Measurements from ENCODE around the gene OR2H1. TPM values are rescaled to one million over a fixed set of nuclear protein-coding genes. Genes with fewer than 3 reads are reported as not detected.

Gene OR2H1
- total RNA-seq, 1 experiment from 2014 or later: not detected

DNA sequence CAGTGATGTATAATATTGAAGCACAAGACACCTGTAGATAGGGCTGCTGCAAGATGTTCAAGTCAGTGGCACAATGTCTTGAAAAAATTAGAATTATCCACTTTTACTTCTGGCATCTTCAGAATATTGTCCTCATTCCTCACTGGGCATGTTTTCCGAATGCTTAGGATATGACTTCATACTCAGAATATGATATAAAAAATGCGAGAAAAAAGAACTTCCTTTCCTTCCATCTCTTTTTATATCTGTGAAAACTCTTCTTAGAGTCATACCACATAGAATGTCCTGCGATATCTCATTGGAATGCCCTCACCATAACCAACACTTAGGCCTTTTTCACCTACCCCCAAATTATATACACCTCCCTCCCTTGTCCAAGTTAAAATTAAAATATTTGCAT lies 26.2 kb downstream of the OR2H1 start:
- no peak for DNase-seq (ENCODE audit: low read depth)

DNA sequence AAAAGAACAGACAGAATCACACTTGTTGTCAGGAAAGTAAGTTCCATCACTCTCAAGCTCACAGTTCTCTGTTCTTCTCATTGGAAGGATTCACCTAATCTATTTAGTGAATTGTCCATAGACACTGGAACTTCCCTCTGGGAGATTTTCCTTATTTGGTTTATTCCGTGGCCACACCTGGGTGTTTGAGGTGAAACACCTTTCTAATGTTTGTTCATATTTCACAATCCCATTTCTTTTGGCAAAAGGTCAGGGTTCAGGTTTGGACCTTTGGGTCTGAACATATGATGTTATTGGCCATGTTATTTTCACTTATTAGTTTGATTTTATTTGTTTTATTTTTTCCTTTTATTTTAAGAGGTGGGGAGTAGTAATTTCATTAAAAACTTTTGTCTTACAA lies 26.8 kb downstream of the OR2H1 start:
- no peak for DNase-seq (ENCODE audit: low read depth)

DNA sequence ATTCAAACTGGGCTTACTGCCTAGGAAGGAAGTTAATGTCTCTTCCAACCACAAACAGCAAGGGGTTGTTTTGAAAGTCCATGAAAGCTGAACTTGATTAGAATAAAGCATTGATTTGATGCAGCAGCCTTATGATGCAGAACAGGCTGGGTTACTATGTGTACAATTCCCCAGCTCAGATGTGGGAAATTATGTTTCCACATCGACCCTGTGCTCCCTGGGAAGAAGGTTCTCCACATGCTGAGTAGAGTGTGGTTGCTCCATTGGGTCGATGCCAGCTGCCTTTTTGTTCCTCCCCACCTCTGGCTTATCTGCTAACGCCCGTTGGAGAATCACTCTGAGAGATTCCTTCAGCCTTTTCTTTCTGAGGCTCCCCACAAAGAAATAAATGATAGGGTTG lies 29.6 kb downstream of the OR2H1 start:
- no peak for DNase-seq (ENCODE audit: low read depth)

DNA sequence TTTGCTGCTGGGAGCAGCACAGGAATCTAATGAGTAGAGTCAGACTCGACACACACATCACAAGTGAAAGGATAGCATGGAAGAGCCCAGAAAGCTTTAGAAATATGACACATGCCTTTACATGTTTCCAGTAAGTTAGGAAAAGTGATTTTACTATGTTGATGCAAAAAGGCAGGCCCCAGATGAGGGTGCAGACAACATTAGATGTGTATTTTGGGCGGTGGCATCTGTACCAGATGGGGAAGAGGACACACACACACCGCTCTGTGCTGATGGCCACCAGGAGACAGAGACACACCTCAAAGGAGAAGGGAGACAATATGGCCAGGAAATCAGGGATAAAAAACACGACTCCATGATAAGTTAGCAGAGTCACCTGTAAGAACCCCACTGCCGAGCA lies 30.2 kb downstream of the OR2H1 start:
- no peak for DNase-seq (ENCODE audit: low read depth)

DNA sequence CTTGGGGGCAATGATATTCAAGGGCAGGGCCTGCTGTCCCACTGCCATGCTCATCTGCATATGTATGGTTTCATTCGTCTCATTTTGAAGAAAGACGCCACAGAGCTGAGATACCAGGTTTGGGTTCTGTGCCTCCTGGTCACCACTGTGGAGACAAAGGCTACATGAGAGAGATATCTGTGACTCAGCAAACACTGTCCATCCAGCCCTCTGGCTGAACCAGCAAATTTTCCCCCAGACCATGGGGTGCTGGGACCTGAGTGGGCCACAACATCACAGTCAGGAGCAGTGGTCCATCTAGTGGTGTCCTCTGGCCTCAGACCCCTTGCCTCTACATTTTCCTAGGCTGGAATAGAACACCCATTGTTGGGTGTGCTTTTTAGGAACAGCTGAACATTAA lies 30.7 kb downstream of the OR2H1 start, which contains the start of gene MAS1L:
Gene MAS1L, minus strand, starts transcription at position 297 of the 400 bp plus-strand sequence. Its CDS starts 54 bp downstream, at position 243.
- no peak for DNase-seq (ENCODE audit: low read depth)

DNA sequence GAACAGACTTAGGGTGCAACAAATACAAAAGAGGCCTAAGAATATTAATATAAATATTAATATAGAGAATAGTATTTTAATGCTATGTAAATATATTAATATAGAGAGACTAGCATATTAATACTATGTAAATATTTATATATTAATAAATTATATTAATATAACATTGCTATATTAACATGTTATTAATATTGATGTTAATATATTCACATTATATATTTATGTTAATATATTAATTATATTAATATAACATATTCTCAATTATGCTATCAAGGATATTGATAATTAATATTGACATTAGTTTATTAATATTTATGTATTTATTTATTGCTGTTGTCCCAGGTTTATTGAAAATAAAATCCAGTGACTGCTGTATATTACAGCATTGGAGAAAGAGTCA lies 31.9 kb downstream of the OR2H1 start:
- DNase-seq (ENCODE audit: low read depth): no peak

DNA sequence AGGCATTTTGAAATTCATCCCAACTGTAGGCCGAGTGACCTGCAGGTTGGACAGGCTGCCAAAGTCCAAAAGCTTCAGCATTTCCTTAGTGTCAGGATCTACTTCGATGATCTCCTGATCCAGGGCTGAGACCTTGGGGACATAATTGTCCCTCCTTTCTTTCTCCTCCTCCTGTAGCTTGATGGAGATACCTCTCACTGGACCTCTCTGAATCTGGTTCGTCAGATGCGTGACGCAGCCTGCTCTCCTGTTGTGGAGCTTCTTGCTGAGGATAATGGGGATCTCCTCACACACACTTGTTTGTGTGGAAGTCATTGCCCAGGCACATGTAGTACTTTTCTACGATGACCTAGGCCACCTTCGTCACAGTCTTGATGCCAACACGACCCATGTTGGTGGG lies 32.3 kb downstream of the OR2H1 start:
- DNase-seq (ENCODE audit: low read depth): no peak

DNA sequence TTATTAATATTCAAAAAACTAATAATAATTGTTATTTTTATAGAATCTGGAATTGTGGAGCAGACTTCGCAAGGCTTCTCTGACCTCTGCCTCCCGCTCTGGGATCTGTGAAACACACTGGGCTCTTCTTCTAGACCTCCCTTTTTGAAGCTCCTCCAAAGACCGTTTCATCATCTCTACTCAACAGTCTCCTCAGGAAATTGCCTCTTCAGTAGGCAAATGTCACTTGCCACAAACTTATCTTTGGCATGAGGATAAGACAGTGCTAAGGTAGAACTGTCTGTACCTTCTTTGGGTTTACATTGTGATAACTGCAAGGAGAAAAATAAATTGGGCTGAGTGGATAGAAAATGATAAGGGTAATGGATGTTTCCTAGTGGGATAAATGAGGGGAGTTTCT lies 33.1 kb downstream of the OR2H1 start:
- DNase-seq (ENCODE audit: low read depth): no peak

DNA sequence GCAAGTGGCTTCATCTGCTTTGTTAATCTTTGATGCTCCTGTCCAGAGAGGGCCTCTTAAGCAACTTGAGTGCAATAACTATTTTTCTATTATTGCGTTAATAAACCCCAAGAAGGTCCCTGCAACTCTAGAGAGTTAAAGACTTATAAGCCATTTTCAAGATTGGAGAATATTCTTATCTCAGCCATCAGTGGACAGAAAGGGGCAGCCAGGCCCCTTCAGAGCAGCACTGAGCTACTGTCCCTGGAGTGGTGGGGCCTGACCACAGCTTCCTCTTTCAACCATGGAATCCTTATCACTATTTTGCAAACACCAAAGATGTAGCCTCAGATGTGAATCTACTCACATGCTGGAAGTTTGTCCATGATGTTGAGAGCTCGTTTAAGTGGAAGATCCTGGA lies 33.6 kb downstream of the OR2H1 start:
- no peak for DNase-seq (ENCODE audit: low read depth)

DNA sequence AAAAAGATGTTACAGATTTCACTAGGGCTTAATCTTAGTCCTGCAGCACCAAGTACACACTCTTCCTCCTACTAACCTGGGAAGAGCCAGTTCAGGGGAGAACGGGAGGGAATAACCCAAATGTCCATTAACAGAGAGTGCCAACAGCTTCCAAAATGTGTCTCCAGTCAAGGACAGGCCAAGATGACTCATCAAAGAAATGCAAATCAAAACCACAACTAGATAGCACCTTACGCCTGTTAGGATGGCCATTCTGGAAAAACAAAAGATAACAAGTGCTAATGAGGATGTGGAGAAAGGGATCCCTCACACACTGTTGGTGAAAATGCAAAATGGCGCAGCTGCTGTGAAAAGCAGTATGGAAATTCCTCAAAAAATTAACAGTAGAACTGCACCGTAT lies 34.6 kb downstream of the OR2H1 start:
- DNase-seq (ENCODE audit: low read depth): no peak

DNA sequence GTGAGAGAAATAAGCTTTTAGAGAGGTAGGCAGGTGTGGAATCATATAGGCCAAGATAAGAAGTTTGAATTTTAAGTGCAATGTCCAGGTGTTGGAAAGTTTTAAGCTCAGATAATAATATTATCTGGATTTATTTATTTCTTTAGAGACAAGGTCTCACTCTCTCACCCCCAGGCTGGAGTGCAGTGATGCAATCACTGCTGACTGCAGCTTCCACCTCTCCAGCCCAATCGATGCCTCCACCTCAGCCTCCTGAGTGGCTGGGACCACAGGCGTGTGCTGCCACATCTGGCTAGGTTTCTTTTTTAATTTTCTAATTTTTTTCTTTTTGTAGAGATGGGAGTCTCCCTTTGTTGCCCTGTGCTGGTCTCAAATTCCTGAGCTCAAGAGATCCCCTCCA lies 36.3 kb downstream of the OR2H1 start:
- DNase-seq (ENCODE audit: low read depth): no peak

DNA sequence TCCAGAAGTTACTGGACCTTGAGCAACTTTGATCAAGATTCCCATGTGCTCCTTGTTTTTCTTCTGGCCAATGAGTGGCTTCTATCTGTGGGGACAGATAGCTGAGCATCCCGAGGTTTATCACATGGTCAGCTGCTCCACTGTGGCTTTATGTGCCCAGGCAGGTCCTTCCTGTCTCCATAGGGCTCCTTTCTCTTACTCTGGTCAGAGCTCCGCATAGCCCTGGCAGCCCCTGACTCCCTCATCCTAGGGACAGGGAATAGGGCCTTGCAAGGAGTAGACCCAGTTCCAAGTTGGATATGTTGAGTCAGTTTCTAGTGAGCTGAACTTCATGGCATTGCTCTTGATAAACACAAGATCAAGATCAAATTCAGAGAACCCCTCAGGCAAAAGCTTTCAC lies 37.2 kb downstream of the OR2H1 start:
- no peak for DNase-seq (ENCODE audit: low read depth)

DNA sequence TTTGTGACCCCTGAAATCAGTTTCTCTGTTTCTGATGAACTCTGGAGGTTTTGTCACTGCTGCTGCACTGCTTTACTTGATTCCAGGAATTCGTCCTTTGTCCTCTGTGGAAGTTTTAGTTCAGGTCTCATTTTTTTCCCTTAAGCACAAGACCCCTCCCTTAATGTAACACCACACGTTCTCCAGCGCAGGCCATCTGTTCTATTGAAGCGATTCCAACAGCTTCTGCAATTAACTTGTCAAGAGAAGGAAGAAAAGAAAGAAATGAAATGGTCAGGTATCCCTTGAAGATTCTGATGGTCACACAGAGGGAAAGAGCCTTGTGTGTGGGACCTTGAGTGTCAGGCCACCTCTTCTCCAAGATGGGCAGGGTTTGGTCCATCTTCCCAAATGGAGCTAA lies 38.6 kb downstream of the OR2H1 start:
- DNase-seq (ENCODE audit: low read depth): no peak

DNA sequence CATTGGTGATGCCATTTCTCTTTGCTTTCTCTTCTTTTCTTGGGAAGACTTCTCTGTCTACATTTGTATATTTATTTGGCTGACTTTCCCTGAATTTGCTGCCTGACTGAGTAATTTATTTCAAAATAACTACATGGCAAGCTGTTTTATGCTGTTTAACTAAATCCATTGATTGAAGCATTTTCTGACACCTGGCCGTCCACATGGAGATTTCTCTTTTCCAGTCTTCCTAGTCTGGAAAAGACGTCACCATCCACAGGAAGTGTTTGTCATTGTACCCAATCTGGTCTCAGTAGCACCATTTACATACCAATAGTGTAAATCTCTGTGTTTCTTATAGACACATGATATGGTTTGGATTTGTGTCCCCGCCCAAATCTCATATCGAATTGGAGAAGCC lies 40.0 kb downstream of the OR2H1 start:
- no peak for DNase-seq (ENCODE audit: low read depth)

DNA sequence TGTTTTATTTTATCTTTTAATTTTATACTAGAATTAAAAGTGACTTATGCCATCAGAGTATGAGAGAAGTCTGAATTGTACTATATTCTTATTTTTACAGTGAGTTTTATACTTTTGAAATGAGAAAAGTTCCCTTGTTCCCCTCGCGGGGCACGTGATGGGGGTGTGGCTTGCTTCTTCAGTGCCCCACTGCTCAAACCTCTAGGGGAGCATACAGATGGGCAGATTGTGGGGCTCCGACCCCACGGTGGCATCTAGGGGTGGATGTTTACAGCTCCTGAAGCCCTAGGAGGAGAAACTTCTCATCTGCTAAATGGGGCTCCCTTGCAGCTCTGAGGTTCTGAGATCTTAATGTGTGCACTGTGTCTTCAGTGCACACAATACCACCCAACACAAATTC lies 42.7 kb downstream of the OR2H1 start:
- DNase-seq (ENCODE audit: low read depth): no peak

DNA sequence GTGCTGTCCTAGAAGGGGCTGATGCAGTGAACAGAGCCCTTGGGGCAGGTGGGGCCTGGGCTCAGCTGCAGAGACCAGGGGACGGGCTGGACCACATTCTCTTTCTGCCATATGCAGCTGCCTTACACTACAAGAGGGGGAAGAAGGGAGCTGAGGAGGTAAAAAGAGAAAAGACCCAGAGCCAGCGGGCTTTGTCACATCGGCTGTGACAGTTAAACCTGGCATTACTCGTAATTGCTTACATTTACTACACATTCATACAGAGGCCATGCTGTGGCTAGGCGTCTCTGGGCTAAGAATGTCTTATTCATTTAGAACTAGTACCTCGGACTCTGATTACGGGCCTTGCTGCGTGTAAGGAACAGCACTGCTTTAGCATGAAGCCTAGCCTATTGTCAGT lies 43.6 kb downstream of the OR2H1 start:
- DNase-seq (ENCODE audit: low read depth): no peak

DNA sequence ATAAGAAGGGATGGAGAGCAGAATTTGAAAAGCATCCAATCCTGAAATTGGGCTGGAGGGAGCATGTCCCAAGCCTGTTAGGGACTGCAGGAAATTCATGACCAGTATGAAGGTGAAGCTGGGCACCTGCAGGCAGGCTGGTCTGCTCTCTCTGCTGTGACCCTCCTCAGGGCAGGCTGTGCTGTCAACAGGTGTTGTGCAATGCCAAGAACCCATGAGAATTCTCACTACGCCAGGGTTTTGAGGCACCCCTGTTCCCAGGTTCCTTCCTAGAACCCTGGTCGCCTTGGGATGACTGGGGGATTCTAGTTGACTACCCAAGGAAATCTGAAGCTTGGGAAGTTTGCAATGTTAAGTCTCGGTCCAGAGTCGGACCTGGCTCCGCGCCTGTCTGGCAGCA lies 44.2 kb downstream of the OR2H1 start:
- DNase-seq (ENCODE audit: low read depth): no peak

DNA sequence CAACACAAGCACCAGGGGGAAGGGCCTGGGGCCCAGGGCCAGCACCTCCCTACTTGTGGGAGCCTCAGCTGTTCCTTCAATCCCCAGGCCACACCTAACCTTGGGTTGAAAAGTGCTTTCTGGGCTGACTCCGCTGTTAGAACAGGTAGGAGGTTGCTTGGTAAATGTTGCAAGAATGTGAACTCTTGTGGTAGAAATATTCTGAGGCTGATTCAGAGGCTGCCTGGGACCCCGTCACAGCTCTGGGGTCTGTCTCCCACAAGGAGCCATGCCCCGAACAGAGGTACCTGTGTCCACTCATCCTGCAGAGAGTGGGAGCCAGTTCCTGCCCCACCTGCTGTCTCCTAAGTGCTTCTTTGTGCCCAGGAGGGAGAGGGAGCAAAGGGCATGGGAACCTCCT lies 45.2 kb downstream of the OR2H1 start:
- DNase-seq (ENCODE audit: low read depth): no peak

DNA sequence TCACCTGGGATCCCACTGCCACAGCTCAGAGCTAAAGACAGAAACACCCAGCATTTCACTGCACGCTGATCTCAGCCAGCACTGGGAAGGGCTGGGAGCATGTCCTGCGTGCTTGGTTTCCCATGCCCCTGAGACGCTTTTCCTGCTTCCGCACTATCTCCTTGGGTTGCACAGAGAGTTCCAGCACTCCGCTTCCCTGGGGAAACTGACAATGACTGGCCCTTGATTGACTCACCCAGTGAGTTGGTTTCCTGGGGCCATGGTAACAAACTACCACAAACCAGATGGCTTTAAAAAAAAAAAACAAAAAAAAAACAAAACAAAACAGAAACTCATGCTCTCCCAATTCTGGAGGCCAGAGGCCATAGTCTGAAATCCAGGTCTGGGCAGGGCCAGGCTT lies 45.6 kb downstream of the OR2H1 start:
- peak; percentile 87 for DNase-seq (ENCODE audit: low read depth)

DNA sequence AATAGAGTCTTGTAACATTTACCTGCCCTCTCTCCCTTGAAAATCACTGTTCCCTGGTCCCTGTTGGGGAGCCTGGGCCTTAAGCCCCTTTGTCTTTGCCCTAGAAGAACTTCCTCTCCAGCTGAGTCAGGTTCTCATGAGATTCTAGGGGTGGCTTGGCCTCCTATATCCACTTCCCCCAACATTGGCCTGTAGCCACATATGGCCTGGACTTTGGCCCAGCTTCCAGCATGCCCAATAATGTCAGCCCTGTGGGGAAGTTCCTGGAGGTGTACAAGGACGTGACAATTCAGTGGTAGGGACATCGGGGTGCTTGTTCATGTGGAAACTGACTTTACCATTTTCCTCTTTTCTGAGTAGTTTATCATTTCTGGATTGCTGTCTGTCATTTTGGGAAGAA lies 48.0 kb downstream of the OR2H1 start:
- no peak for DNase-seq (ENCODE audit: low read depth)

DNA sequence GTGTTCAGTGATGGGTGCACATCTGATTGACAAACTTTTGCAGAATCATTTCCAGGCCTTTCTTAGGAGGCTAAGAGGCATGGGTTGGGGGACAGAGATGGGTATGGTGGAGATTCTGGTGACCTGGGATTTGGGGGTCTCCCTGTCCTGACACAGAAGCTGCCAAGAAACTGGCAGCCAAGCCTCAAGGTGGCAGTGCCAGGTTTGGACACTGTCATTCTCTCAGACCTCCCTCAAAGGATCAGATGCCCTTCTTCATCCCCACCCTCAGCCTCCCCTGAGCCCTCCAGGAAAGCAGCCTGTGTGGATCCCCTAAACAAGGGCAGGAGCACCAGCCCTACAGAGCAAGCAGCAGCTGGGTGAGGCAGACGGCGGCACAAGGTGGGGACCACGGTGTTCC lies 48.9 kb downstream of the OR2H1 start:
- DNase-seq (ENCODE audit: low read depth): no peak

DNA sequence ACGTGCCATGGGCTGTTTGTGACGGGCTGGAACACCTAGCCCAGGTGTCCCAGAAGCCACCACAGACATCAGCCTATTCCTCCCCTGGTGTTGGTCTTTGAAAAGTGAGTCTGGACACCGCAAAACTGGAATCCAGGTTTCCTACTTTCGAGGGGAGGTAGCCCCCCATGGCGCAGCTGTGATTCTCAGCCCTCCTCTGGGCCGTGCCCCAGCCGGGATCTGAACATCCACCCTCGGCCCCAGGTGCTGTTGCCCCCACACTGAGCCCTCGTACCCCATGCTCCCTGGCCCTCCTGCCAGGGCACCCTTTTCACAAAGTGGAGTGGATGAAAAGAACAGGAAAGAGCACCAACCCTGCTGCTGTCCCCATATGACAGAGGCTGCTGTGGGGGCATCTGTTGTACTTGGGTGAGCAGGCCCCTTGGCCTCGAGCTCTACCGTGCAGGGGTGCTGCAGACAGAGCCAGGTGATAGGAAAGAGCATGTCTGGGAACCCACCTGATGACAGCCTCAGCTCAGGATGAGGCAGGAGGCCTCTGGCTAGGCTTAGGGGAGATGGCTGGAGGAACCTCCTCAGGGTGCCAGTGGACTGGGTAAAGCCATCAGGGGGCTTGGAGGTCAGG lies 49.6 kb downstream of the OR2H1 start:
- no peak for DNase-seq (ENCODE audit: low read depth)

DNA sequence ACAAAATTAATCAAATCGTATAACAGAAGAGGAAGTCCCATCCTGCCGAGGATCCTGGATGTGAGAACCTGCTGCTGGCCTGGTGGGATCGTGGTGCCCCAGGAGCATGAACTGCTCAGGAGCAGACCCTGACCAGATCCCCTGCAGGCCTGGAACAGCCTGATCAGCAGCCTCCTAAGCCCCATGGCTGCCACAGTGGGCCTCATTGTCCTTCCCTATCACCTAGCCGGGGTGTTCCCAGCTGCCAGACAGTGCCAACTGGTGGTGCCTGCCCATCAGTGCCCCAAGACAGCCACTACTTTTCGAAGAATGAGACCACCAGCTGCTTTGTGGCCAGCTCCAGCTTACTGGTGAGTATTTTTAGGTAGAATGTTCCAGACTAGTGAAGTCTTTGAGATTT lies 50.4 kb downstream of the OR2H1 start:
- DNase-seq (ENCODE audit: low read depth): no peak

DNA sequence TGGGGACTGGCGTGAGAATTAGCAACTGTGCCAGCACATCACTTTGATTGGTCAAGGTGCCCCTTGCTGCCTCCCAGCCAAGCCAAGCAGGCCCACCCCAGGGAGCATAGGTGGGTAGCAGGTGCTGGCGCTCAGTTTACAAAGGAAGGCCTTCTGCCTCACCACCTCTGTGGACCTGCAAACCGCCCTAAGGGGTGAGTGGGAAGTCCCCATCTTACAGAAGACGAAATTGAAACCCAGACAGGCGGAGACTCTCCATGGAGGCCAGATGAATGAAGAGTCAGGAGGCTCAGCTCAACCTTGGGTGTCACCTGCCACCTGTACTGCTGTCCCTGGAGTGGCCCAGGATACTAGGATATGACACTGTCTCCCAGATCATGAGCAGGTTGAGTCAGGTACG lies 52.3 kb downstream of the OR2H1 start:
- no peak for DNase-seq (ENCODE audit: low read depth)
